ENCODE results near the gene SARS2. TPM values are rescaled to one million over a fixed set of nuclear protein-coding genes. Genes with fewer than 3 reads are reported as not detected.
"Not testable (repeated sequence)": the region's sequence is repeated elsewhere in the genome, so short reads cannot be mapped to it uniquely, and the experiment has no call there.

The SARS2 gene
- total RNA-seq, 4 donors from 2014 or later, result 12.7 to 21.6 (median 15.8) TPM

- no peak for DNase-seq (ENCODE audit: low spot score in 2 of 2)
- TF ChIP-seq POLR2A (IDR thresholded peaks at IDR 0.05), result no peak
- TF ChIP-seq EP300 (IDR thresholded peaks at IDR 0.05), result no peak
- no peak for TF ChIP-seq CTCF (IDR thresholded peaks at IDR 0.05)
- peaks cover 0 to 55% (median 0%) of the 10 kb centered on the region in 3 donors for H3K36me3 ChIP-seq
- no peak overlapping the region for H3K27ac ChIP-seq
- WGBS, 2 donors, result 82 to 95% methylated on average over 3 of the region's 3 CpGs
- H3K9me3 ChIP-seq, result no peaks in the 10 kb centered on the region
- H3K4me3 ChIP-seq, result no peak overlapping the region
- no peaks in the 10 kb centered on the region for H3K27me3 ChIP-seq
- H3K4me1 ChIP-seq, result peaks cover 0 to 10% (median 7%) of the 10 kb centered on the region in 4 donors
These were observed 15.1 kb upstream of the SARS2 start for GRCh38 chr19:38945562-38946228.

GRCh38 chr19:38944981-38945506 lies 14.5 kb upstream of the SARS2 start:
- H3K27ac ChIP-seq, result no peak overlapping the region
- H3K36me3 ChIP-seq, result peaks cover 0 to 55% (median 0%) of the 10 kb centered on the region in 3 donors
- peaks cover 0 to 6% (median 4%) of the 10 kb centered on the region in 4 donors for H3K4me1 ChIP-seq
- H3K27me3 ChIP-seq, result no peaks in the 10 kb centered on the region
- H3K9me3 ChIP-seq, result no peaks in the 10 kb centered on the region
- DNase-seq (ENCODE audit: low spot score in 2 of 2), result no peak
- H3K4me3 ChIP-seq, result no peak overlapping the region
- TF ChIP-seq CTCF (IDR thresholded peaks at IDR 0.05), result no peak
- TF ChIP-seq EP300 (IDR thresholded peaks at IDR 0.05), result no peak
- no peak for TF ChIP-seq POLR2A (IDR thresholded peaks at IDR 0.05)
- WGBS, 2 donors, result 85 to 92% methylated on average over 10 to 11 of the region's 12 CpGs

- no peaks in the 10 kb centered on the region for H3K9me3 ChIP-seq
- no peaks in the 10 kb centered on the region for H3K27me3 ChIP-seq
- no peak overlapping the region for H3K27ac ChIP-seq
- no peaks in the 10 kb centered on the region for H3K4me1 ChIP-seq
- H3K36me3 ChIP-seq, result peaks cover 0 to 46% (median 0%) of the 10 kb centered on the region in 3 donors
- H3K4me3 ChIP-seq, result no peak overlapping the region
- TF ChIP-seq POLR2A (IDR thresholded peaks at IDR 0.05) (no peak), CTCF (IDR thresholded peaks at IDR 0.05) (no peak), EP300 (IDR thresholded peaks at IDR 0.05) (no peak)
- 82 to 87% methylated on average over 20 of the region's 20 CpGs for whole genome bisulfite sequencing, 2 donors
- no peak for DNase-seq (ENCODE audit: low spot score in 2 of 2)
These were observed 12.1 kb upstream of the SARS2 start for GRCh38 chr19:38942471-38943181.

- TF ChIP-seq EP300 (IDR thresholded peaks at IDR 0.05), result no peak
- no peak for TF ChIP-seq CTCF (IDR thresholded peaks at IDR 0.05)
- no peak for TF ChIP-seq POLR2A (IDR thresholded peaks at IDR 0.05)
- no peaks in the 10 kb centered on the region for H3K9me3 ChIP-seq
- peaks cover 0 to 40% (median 0%) of the 10 kb centered on the region in 3 donors for H3K36me3 ChIP-seq
- no peak overlapping the region for H3K4me3 ChIP-seq
- WGBS, 2 donors, result 64 to 70% methylated on average over 2 of the region's 2 CpGs
- H3K4me1 ChIP-seq, result no peaks in the 10 kb centered on the region
- no peak for DNase-seq (ENCODE audit: low spot score in 2 of 2)
- no peaks in the 10 kb centered on the region for H3K27me3 ChIP-seq
- no peak overlapping the region for H3K27ac ChIP-seq
These were observed 11.4 kb upstream of the SARS2 start for GRCh38 chr19:38941979-38942378.

- not testable (repeated sequence) for DNase-seq (ENCODE audit: low spot score in 2 of 2)
- 74 to 91% methylated on average over 5 of the region's 5 CpGs for WGBS, 2 donors
These were observed 10.9 kb upstream of the SARS2 start for GRCh38 chr19:38941466-38941865.

More at GRCh38 chr19:38941466-38941865, 10.9 kb upstream of the SARS2 start:
- H3K27ac ChIP-seq, H3K4me1 ChIP-seq, H3K4me3 ChIP-seq, H3K27me3 ChIP-seq, H3K9me3 ChIP-seq: not testable (repeated sequence)
- H3K36me3 ChIP-seq, result peaks cover 0 to 37% (median 0%) of the 10 kb centered on the region in 3 donors

All from tibial nerve (tissue), 4 donors.